Measurements from ENCODE around the gene CROT. TPM values are rescaled to one million over a fixed set of nuclear protein-coding genes. Genes with fewer than 3 reads are reported as not detected.
"Not testable (repeated sequence)": the region's sequence is repeated elsewhere in the genome, so short reads cannot be mapped to it uniquely, and the experiment has no call there.

CROT gene
- total RNA-seq, 2 donors from 2014 or later, result 13.6 to 22.6 TPM

DNA sequence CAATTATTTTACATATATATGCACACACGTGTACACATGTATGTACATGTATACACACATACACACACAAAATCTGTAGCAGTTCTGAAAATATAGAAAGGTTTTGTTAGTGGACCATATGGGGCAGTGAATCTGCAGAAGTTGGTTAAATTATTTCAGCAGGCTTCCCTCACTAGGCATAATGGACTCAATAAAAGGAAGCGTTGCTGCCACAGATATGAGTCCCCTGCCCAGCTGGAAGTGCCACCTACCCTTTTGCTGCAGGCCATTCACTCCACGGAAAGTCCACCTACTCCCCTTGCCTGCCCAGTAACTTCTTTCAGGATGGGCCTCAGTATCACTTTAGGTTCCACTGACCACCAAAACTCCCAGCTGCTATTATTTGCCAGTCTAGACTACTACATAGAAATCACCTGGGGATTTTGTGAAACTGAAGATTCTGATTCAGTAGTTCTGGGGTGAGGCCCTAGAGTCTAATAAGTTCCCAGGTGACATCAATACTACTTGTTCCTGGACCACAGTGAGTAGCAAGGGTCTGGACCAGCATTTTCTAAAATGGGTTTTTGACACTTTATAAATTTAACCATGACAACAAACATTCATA, 29.3 kb upstream of the CROT start:
- no peaks in the 10 kb centered on the region for H3K27me3 ChIP-seq
- no peaks in the 10 kb centered on the region for H3K4me1 ChIP-seq
- intact Hi-C loops (cut with DNase I), result no loop called here
- no peaks in the 10 kb centered on the region for H3K36me3 ChIP-seq
- H3K9ac ChIP-seq (ENCODE audit: low read depth in 2 of 2, low read length in 2 of 2), result no peak overlapping the region
- no peak overlapping the region for H3K4me3 ChIP-seq
- TF ChIP-seq, protein P1, sequence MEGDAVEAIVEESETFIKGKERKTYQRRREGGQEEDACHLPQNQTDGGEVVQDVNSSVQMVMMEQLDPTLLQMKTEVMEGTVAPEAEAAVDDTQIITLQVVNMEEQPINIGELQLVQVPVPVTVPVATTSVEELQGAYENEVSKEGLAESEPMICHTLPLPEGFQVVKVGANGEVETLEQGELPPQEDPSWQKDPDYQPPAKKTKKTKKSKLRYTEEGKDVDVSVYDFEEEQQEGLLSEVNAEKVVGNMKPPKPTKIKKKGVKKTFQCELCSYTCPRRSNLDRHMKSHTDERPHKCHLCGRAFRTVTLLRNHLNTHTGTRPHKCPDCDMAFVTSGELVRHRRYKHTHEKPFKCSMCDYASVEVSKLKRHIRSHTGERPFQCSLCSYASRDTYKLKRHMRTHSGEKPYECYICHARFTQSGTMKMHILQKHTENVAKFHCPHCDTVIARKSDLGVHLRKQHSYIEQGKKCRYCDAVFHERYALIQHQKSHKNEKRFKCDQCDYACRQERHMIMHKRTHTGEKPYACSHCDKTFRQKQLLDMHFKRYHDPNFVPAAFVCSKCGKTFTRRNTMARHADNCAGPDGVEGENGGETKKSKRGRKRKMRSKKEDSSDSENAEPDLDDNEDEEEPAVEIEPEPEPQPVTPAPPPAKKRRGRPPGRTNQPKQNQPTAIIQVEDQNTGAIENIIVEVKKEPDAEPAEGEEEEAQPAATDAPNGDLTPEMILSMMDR (IDR thresholded peaks at IDR 0.05), result no peak
- DNase-seq, result no peak
- no peaks in the 10 kb centered on the region for H3K9me3 ChIP-seq
- H3K27ac ChIP-seq, result no peak overlapping the region

DNA sequence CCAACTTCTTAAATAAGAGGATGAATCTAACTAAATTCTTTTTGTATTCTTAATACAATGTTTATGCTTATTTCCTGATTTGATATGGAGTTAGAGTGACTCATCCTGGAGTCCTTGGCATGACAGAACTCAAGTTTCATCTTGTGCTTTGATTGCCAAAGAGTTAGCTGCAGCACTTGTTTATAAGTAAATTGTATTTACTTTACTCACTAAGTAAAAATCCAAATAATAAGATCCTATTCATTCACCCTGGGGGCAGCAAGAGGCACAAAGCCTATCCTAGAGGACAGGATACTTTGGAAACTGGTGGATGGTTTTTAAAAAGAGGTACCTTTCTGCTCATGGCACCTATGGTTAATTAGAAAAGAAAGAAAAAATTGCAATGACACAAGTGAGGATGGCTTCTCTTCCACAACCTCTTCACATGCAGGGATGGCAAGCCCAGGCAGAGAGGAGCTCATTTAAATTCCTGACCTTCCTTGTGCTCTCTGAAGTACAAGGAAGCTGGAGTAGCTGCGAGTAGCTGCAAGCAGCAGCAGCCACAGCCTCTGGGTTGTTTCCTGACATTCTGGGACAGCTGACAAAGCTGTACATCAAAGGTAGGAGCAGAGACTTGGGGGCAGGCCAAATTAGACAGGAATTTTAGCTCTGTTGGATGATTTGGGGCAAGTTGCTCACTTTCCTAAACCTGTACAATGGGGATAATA, 28.5 kb upstream of the CROT start:
- DNase-seq, result no peak
- TF ChIP-seq, protein P1 (IDR thresholded peaks at IDR 0.05), result no peak

DNA sequence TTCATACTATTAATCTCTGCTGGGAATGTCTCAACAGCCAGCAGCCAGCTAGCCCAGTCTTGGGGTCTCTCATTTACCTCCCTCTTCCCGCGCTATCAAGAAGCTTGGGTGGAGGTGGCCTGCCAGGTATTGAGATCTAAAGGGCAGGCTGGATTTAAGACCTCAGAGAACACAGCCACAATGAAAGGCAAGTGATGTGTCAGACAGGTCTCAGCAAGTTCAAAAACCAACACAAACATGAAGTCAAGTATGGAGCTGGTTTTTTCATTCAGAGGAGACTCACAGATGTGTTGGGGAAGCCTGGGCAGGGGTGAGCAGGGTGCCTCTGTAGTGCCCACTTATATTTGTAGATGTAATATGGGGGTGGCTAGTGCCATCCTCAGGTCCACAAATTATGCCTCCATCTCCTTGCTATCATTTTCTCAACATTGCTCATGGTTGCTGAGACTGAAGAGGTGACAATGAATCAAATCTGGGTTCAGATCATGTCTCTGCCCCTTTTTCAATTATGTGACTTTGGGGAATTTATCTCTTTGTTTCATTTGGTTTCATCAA, 27.7 kb upstream of the CROT start:
- intact Hi-C loops (cut with DNase I), result no loop called here
- DNase-seq, result no peak
- Histone ChIP-seq H3K4me1 (no peaks in the 10 kb centered on the region), H3K27ac (no peak overlapping the region), H3K4me3 (no peak overlapping the region), H3K27me3 (no peaks in the 10 kb centered on the region), H3K9ac (ENCODE audit: low read depth in 2 of 2, low read length in 2 of 2) (no peak overlapping the region), H3K36me3 (no peaks in the 10 kb centered on the region), H3K9me3 (no peaks in the 10 kb centered on the region)
- TF ChIP-seq, protein P1 (IDR thresholded peaks at IDR 0.05), result no peak

More for the DNA sequence above, 28.5 kb upstream of the CROT start:
- intact Hi-C loops (cut with DNase I), result no loop called here
- H3K27me3 ChIP-seq, result no peaks in the 10 kb centered on the region
- no peak overlapping the region for H3K9ac ChIP-seq (ENCODE audit: low read depth in 2 of 2, low read length in 2 of 2)
- no peak overlapping the region for H3K4me3 ChIP-seq
- no peaks in the 10 kb centered on the region for H3K4me1 ChIP-seq
- no peaks in the 10 kb centered on the region for H3K9me3 ChIP-seq
- no peaks in the 10 kb centered on the region for H3K36me3 ChIP-seq
- H3K27ac ChIP-seq, result no peak overlapping the region

DNA sequence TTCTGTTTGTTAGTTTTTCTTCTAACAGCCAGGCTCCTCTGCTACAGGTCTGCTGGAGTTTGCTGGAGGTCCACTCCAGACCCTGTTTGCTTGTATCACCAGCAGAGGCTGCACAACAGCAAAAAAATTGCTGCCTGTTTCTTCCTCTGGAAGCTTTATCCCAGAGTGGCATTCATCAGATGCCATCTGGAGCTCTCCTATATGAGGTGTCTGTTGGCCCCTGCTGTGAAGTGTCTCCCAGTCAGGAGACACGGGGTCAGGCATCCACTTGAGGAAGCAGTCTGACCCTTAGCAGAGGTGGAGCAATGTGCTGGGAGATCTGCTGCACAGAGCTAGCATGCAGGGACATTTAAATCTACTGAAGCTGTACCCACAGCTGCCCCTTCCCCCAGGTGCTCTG, 26.7 kb upstream of the CROT start:
- Histone ChIP-seq H3K36me3 (no peaks in the 10 kb centered on the region), H3K4me1 (no peaks in the 10 kb centered on the region), H3K4me3 (peak overlapping the region; percentile 17), H3K27ac (no peak overlapping the region), H3K9ac (ENCODE audit: low read depth in 2 of 2, low read length in 2 of 2) (peak overlapping the region; percentile 5 to 26), H3K27me3 (no peaks in the 10 kb centered on the region), H3K9me3 (no peaks in the 10 kb centered on the region)
- intact Hi-C loops (cut with DNase I), result no loop called here
- DNase-seq, result no peak
- TF ChIP-seq, protein P1 (IDR thresholded peaks at IDR 0.05), result no peak

DNA sequence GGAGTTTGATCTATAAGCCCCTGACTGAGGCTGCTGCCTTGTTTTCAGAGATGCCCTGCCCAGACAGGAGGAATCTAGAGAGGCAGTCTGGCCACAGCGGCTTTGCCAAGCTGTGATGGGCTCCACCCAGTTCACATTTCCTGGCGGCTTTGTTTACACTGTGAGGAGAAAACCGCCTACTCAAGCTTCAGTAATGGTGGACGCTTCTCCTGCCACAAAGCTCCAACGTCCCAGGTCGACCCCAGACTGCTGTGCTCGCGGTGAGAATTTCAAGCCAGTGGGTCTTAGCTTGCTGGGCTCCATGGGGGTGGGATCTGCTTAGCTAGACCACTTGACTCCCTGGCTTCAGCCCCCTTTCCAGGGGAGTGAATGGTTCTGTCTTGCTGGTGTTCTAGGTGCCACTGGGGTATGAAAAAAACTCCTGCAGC, 26.3 kb upstream of the CROT start:
- H3K27ac ChIP-seq; intact Hi-C loops (cut with DNase I); H3K27me3 ChIP-seq; H3K36me3 ChIP-seq; H3K4me1 ChIP-seq; H3K9me3 ChIP-seq: not testable (repeated sequence)
- peak; percentile 68 for DNase-seq
- Histone ChIP-seq H3K4me3 (peak overlapping the region; percentile 17), H3K9ac (ENCODE audit: low read depth in 2 of 2, low read length in 2 of 2) (peak overlapping the region; percentile 5 to 26)

DNA sequence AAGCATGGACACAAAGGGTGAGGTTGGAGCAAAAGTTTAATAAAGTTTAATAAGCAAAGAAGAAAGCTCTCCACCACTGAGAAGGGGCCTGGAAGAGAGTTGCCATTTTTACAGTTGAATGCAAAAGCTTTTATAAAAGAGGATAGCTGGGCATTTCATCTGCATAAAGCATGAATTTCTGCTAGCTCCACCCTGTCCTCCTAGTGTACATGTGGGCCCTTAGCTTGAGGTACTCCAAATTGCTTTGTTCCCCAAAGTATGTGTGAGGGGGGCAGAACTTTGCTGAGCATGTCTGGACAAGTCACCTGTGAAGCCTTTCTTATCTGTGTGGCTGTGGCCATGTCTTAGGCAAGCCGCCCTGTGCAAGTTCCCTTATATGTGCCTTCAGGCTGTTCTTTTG, 22.6 kb upstream of the CROT start:
- no peaks in the 10 kb centered on the region for H3K27me3 ChIP-seq
- no peaks in the 10 kb centered on the region for H3K36me3 ChIP-seq
- no peak overlapping the region for H3K4me3 ChIP-seq
- intact Hi-C loops (cut with DNase I), result no loop called here
- no peaks in the 10 kb centered on the region for H3K9me3 ChIP-seq
- no peaks in the 10 kb centered on the region for H3K4me1 ChIP-seq
- H3K9ac ChIP-seq (ENCODE audit: low read depth in 2 of 2, low read length in 2 of 2), result no peak overlapping the region
- no peak overlapping the region for H3K27ac ChIP-seq
- no peak for DNase-seq
- TF ChIP-seq, protein P1 (IDR thresholded peaks at IDR 0.05), result no peak
